Measurements from ENCODE around the gene TMEM134.
"Not testable (repeated sequence)": the region's sequence is repeated elsewhere in the genome, so short reads cannot be mapped to it uniquely, and the experiment has no call there.

TMEM134 gene

GRCh38 chr11:67468759-67469507 lies at the start of gene TMEM134:
Gene TMEM134, minus strand, starts transcription at chr11:67469251. Its CDS starts 59 bp downstream, at chr11:67469192.
- peak; percentile 97 for DNase-seq

DNA sequence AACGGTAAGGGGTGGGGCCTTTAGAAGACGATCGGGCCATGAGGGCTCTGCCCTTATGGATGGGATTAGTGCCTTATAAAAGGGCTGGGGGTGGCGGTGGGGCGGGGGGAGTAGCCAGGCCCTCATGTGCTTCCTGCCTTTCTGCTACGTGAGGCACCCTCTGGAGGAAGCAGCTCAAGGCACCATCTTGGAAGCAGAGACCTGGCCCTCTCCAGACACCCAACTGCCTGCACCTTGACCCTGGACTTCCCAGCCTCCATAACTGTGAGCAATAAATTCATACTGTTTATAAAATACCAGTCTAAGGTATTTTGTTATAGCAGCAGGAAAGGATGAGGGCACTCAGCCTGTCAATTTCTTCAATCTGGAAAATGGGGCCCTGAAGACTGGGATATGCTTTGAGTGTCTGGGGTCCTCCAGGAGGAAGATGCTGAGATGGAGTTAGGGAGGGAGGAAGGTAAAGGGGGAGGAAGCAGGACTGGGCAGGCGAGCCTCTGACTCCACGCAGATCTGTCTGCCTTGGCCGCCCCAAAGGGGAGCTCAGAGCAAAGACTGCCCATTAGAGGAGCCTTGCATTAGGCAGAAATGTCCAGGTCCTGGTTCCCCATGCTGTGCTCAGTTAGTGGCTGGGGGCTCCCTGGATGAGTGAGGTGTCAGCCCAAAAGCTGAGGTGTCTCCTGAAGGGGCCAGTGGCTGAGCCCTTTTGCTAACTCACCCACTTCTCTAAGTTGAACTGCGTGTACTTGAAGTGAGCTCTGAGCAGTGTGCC lies 48.9 kb upstream of the TMEM134 start:
- no peak for DNase-seq

- no peak for DNase-seq
Observed at GRCh38 chr11:67516806-67517205, 47.8 kb upstream of the TMEM134 start.

DNA sequence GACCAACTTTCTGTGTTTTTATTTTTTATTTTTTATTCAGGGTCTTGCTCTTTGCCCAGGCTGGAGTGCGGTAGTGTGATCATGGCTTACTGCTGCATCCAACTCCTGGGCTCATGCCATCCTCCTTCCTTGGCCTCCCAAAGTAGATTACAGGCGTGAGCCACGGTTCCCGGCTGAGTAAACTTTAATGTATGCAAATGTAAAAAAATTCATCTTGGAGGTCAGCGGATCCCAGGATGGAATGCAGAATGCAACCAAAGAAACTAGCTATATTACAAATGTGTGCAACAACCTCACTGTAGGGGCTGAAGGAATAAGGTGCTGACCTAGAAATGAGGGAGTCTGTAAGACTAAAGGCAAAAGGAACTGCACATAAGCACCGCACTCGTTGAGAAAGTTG lies 45.1 kb upstream of the TMEM134 start:
- DNase-seq: no peak

DNA sequence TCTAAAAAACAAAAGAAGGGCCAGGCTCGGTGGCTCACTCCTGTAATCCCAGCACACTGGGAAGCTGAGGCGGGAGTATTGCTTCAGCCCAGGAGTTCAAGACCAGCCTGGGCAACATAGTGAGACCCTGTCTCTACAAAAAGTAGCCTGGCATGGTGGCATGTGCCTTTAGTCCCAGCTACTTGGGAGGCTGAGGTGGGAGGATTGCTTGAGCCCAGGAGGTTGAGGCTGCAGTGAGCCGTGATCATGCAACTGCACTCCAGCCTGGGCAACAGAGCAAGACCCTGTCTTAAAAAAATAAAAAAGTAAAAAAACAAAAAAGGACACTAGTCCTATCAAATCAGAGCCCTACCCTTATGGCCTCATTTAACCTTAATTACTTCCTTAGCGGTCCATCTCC lies 42.5 kb upstream of the TMEM134 start:
- DNase-seq: not testable (repeated sequence)

GRCh38 chr11:67510023-67510345 lies 40.9 kb upstream of the TMEM134 start:
- DNase-seq: no peak

GRCh38 chr11:67508486-67509121 lies 39.6 kb upstream of the TMEM134 start:
- peak; percentile 100 for DNase-seq

DNA sequence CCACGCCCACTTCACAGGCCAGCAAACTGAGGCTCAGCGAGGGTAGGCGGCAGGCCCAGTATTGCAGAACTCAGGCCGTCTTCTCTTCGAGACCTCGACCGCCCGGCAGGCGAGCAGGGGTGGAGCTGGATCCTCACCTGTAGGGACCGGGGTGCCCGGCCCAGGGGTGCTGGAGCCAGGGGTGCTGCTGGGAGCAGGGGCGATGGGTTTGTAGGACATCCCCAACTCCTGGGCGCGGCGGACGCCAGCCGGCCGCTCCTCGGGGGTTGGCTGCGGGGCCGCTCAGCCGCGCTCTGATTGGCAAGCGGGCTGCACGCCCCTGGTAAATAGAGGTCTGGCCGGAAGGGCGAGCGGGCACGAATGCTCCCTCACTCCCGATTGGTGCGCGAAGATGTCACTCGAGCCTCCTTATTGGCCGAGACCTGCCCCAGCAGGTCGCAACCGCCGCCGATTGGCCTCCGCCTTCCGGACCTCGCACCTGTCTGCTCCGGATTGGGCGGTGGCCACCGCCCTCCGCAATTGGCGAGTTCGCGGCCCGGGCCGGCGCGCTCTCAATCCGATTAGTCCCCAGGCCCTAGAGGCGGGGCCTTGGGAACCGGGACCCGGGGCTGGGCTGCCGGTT lies 38.9 kb upstream of the TMEM134 start, which contains the start of gene CDK2AP2:
TSS of gene CDK2AP2 (minus strand) at position 299 of the 622 bp plus-strand sequence. CDS start at position 219, 80 bp downstream.
- DNase-seq: peak; percentile 100

DNA sequence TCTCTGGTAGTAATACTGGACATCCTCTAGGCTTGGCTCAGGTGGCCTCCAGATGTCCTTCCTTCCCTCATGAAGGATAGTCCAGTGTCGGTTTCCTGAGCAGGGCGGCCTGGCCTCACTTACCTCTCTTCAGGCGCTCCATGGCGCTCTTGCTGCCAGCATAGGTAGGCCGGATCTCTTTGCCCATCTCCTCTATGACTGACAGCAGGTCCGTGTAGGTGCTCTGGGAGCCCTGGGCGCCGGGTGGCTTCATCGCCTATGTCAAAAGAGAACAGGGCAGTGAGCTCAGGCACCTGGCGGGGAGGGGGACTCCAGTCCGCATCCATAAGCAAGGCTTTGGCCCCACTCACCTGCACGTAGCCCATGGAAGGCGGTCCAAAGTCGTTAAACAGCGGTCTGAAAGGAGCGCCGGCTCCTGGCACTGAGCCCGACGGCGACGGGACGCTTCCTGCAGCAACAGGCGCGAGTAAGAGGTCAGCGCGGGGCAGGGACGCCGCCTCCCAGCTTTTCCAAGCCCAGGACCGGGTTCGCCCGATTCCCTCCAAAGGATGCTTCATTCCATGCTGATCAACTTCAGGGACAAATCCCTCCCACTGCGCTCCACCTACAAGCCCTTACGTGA lies 38.3 kb upstream of the TMEM134 start:
- no peak for DNase-seq

DNA sequence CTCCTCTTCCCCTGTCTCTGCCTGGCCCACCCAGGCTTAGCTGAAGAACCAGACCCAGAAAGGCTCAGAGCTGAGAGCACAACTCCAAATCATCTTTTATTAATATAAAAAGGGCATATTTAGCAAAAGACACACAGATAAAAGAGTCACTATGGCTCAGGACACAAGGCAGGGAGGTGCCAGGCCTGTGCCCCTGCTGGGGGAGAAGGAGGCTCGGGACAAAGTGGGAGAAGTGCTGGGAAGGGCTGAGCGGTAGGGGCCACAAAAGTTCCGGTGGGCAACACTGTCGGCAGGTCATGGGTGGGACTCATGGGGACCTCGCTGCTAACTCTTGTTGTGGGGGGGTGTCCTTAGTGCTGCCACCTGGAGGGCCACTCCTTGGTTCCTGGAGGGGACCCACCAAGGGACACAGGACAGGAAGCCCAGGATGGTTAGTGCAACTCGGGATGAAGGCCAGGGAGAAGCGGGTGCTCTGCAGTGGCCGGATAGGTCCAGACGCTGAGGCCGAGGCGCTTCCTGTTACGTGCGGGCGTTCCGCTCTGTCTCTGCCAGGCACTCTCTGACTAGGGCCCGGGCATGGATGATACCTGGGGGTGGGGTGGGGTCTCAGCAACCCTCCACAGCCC lies 37.5 kb upstream of the TMEM134 start:
- peak; percentile 21 for DNase-seq

DNA sequence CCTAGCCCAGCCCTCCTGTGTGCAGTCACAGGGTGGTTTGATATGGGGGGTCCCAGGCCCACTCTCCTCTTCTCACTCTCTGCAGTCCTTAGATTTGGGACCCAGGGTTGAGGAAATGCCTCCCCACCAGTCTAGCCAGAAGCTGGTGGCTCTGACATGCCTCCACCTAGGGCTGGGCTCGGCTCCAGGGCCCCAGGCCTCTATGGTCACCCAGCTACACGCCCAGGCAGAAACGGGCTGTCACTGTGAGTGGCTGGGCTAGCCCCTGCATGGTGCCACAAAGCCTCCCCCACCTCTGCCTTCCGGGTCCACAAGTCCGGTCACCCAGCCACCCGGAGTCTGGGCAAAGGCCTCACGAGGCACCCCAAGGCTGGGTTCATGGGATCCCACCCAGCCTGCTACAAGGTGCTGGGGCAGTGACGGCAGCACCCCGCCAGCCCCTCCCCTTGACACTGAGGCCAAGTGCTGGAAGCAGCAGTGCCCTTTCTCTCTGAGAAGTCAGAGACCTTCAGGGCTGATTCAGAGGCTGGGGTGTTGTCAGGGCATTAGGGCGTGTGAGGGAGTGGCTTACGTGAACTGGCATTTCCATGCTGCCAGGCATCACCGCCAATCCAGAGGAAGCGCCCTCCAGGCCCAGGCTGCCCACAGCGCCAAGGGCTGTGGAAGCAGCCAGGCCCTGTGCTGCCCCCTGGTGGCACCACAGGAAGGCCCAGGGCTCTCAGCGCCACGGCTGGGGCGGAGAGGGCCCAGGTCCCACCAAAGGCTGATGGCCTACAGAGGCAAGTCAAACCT lies 36.8 kb upstream of the TMEM134 start:
- DNase-seq: peak; percentile 99

DNA sequence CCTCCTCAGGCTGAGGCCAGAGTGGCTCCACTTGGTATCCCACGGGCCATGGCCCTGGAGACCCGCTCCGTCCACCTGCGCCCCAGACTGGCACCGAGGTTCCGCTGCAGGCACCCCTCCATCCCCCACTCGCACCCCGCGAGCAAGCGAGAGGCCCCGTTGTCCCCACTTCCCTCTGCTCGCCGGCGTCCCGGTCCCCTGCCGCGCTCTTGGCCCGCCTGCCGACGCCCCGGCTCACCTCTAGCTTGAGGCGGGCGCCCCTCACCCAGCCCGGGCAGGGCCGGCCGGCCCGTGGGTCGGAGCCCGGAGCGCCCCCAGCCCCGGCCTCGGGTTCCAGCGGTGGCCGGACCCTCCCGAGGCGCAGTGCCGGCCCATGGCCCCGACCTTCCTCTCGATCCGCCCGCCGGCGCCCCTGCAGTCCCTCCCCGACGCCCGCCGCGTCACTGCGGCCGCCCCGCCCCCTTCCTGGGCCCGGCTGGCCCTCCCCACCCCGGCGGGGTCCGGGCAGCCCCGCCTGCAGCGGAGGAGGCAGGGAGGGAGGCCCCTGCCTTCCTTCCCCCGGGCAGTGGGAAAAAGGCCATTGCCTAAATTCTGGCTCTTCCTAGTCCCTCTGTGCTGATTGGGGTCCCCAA lies 36.0 kb upstream of the TMEM134 start, which contains the start of gene PITPNM1:
TSS of gene PITPNM1 (minus strand) at position 414 of the 632 bp plus-strand sequence. CDS start 1,183 bp downstream, outside the sequence.
- peak; percentile 85 for DNase-seq

- DNase-seq: peak; percentile 51
Observed at GRCh38 chr11:67504005-67504949, 35.2 kb upstream of the TMEM134 start.

- DNase-seq: no peak
Observed at GRCh38 chr11:67503119-67504004, 34.3 kb upstream of the TMEM134 start.

DNA sequence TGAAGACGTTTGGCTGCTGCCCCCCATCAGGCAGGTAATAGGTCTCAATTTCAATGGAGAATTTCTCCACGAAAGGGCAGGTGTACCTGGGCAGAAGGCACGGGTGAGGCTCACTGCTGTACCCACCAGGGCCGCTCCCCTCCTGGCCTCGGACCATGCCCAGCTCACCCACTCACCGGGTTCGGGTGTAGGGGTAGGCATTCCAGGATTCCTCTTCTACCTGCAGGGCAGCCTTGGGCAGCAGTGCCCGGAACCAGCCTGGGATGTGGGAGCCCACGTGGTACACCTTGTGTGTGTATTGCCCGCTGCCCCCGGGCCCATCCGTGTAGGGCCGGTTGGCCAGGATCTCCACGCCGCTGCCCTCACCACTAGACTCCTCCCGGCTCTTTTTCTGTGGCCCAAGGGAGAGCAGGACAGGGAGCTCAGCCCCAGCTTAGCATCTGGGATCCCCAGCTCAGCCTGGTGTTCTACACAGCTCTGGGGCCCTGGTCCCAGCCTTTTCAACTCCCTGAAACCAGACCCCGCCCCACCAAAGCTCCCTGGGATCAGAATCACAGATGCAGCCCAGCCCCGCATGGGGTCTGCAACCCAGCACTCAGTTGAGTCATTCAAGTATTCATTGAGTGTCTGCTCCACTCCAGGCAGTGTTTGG lies 33.4 kb upstream of the TMEM134 start:
- no peak for DNase-seq

GRCh38 chr11:67501854-67502253 lies 32.8 kb upstream of the TMEM134 start:
- no peak for DNase-seq

DNA sequence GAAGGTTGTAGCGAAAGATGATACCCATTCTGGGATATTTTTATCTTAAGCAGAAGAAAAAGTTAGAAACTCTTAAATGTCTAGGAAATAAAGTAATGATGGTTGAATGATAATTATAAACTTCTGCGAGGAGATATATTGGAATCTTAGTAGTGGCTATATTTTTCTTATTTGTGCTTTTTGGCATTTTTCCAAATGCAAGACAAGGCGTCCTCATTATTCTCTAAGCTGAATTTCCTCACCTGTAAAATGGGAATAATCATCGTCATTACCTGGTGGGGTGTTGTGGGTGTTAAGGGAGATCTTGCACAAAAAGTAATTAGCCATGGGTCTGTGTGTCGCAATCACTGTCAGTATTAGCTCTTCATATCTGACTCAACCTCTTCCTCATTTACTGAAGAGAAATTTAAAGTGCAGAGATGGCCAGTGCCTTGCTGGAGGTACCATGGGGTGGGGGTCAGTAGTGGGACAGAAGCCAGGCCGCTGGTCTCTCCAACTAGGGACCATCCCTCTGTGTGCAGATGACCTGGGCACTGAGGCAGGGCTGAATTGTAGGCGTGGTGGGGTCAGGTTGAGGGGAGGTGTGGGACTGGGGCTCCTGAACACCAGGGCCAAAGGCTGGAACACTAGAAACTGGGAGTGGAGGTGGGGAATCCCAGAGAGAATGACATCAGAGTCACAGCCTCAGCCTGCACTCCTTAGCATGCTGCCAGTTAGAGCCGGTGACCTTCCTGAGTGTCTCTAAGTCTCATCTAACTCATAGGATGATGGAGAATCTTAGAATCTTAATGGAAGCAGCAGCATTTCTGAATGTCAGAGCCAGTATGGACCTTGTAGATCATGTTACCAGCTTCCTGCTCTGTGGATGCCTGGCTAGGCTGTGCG lies 32.0 kb upstream of the TMEM134 start:
- no peak for DNase-seq
